GM20000 (cell line): ENCODE measurements around the gene FAM151A.
"Not testable (repeated sequence)": the region's sequence is repeated elsewhere in the genome, so short reads cannot be mapped to it uniquely, and the experiment has no call there.

Source experiments
- DNase-seq: peaks from one replicate; pipeline ENCODE4 v3.0.0; 2012; ENCODE audit warnings: low spot score
- TF ChIP-seq, protein P1 (sequence below): IDR thresholded peaks from 2 replicates; pipeline ENCODE4 v1.5.1; 2012; ENCODE audit warnings: mild to moderate bottlenecking, control low read depth; ENCODE audit errors: extremely low read depth, missing control alignments

FAM151A gene

GRCh38 chr1:54649130-54649898 lies 26.0 kb upstream of the FAM151A start:
- TF ChIP-seq, protein P1, sequence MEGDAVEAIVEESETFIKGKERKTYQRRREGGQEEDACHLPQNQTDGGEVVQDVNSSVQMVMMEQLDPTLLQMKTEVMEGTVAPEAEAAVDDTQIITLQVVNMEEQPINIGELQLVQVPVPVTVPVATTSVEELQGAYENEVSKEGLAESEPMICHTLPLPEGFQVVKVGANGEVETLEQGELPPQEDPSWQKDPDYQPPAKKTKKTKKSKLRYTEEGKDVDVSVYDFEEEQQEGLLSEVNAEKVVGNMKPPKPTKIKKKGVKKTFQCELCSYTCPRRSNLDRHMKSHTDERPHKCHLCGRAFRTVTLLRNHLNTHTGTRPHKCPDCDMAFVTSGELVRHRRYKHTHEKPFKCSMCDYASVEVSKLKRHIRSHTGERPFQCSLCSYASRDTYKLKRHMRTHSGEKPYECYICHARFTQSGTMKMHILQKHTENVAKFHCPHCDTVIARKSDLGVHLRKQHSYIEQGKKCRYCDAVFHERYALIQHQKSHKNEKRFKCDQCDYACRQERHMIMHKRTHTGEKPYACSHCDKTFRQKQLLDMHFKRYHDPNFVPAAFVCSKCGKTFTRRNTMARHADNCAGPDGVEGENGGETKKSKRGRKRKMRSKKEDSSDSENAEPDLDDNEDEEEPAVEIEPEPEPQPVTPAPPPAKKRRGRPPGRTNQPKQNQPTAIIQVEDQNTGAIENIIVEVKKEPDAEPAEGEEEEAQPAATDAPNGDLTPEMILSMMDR: no peak
- no peak for DNase-seq

- no peak for DNase-seq
- TF ChIP-seq, protein P1: no peak
Observed at GRCh38 chr1:54645806-54646676, 22.7 kb upstream of the FAM151A start.

- TF ChIP-seq, protein P1: no peak
- no peak for DNase-seq
Observed at GRCh38 chr1:54643736-54644135, 20.4 kb upstream of the FAM151A start.

- DNase-seq: no peak
- TF ChIP-seq, protein P1: no peak
Observed at GRCh38 chr1:54640863-54641836, 17.8 kb upstream of the FAM151A start, which contains the start of gene MROH7. Gene MROH7, plus strand, starts transcription at chr1:54641786. Its CDS starts 11,141 bp downstream, at chr1:54652927.

DNA sequence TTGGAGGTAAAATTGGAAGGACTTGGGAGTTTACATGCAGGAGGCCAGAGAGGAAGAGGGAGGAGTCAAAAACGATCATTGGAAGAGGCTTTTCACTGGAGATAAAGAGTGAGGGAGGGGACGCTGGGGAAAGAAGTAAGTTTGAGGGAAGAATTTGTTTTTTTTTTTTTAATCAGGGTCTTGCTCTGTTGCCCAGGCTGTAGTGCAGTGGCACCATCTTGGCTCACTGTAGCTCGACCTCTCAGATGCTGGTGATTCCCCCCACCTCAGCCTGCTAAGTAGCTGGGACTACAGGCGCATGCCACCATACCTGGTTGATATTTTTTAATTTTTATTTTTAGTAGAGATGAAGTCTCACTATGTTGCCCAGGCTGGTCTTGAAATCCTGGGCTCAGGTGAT lies 17.0 kb upstream of the FAM151A start:
- no peak for DNase-seq
- TF ChIP-seq, protein P1: no peak

- DNase-seq: not testable (repeated sequence)
Observed at GRCh38 chr1:54636461-54637446, 13.4 kb upstream of the FAM151A start.

- DNase-seq: not testable (repeated sequence)
Observed at GRCh38 chr1:54635804-54636203, 12.5 kb upstream of the FAM151A start.
